ENCODE data around the gene IFT74. TPM values are rescaled to one million over a fixed set of nuclear protein-coding genes. Genes with fewer than 3 reads are reported as not detected.

The IFT74 gene
- polyA plus RNA-seq, 1 experiment, result 6.6 TPM

DNA sequence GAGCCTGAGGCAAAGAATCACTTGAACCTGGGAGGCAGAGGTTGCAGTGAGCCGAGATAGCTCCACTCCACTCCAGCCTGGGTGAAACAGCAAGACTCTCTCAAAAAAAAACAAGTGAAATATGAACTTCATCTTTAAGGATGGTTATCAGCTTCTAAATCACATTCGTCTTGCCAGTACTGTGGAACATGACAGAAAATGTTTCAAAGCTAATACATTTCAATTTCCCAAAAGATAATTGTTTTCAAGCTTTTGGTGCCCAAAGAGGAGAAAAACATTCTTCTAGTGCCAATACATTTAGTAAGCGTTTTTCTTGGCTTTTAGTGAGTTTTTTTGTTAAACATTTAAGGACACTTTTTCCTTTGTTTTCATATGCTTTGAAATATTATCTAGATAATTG, 4.4 kb upstream of the IFT74 start:
- no peak for DNase-seq (ENCODE audit: low read depth)
- CTCF ChIA-PET, result no interaction called here
- Histone ChIP-seq H3K4me3 (ENCODE audit: low read depth, low read length) (no peak overlapping the region), H3K27me3 (ENCODE audit: control insufficient read depth, insufficient read depth, low read length) (no peaks in the 10 kb centered on the region), H3K36me3 (ENCODE audit: control insufficient read depth, insufficient read depth, low read length) (no peaks in the 10 kb centered on the region)
- TF ChIP-seq CTCF (IDR thresholded peaks at IDR 0.05; ENCODE audit: insufficient read depth, low read depth, low read length), result no peak
- POLR2A ChIA-PET, result no interaction called here

DNA sequence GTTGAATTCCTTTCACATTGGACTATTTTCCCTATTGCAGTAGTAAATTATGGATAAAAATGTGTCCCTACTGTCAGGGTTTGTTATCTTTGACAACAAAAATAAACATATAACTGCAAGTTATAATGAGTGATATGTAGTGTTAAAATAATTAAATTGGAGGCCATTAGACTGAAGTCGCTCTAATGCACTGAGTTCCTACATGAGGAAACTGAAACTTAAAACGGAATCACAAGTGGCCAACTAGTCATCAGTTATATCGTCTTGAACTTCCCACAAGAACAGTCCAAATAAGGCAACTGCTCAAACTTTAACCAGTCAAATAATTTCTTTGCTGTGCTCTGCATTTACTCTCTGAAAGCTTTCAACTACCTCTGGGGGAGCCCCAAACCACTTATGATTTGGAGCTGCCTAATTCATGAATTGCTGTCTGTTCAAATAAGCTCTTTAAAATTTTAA, 2.1 kb upstream of the IFT74 start:
- DNase-seq (ENCODE audit: low read depth), result no peak
- Histone ChIP-seq H3K36me3 (ENCODE audit: control insufficient read depth, insufficient read depth, low read length) (no peaks in the 10 kb centered on the region), H3K4me3 (ENCODE audit: low read depth, low read length) (no peak overlapping the region), H3K27me3 (ENCODE audit: control insufficient read depth, insufficient read depth, low read length) (no peaks in the 10 kb centered on the region)
- ChIA-PET CTCF (interaction anchor here (1.1 kb wide), 1 partner anchor 66 kb away, joined by 3 read pairs; no protein-coding TSS in a partner anchor), POLR2A (no interaction called here)
- TF ChIP-seq CTCF (IDR thresholded peaks at IDR 0.05; ENCODE audit: insufficient read depth, low read depth, low read length), result no peak

GRCh38 chr9:26955222-26955903, 849 bp upstream of the IFT74 start:
- Histone ChIP-seq H3K27me3 (ENCODE audit: control insufficient read depth, insufficient read depth, low read length) (no peaks in the 10 kb centered on the region), H3K4me3 (ENCODE audit: low read depth, low read length) (peak overlapping the region; percentile 66), H3K36me3 (ENCODE audit: control insufficient read depth, insufficient read depth, low read length) (no peaks in the 10 kb centered on the region)
- ChIA-PET CTCF (interaction anchor here (1.0 to 1.4 kb wide), 4 partner anchors 7 to 67 kb away, joined by 3 to 5 read pairs (median 4); no protein-coding TSS in a partner anchor), POLR2A (interaction anchor here (0.6 to 1.4 kb wide), 3 partner anchors 8 to 58 kb away, joined by 4 to 8 read pairs (median 7); partner anchors contain the start of gene PLAA)
- DNase-seq (ENCODE audit: low read depth), result no peak
- no peak for TF ChIP-seq CTCF (IDR thresholded peaks at IDR 0.05; ENCODE audit: insufficient read depth, low read depth, low read length)

DNA sequence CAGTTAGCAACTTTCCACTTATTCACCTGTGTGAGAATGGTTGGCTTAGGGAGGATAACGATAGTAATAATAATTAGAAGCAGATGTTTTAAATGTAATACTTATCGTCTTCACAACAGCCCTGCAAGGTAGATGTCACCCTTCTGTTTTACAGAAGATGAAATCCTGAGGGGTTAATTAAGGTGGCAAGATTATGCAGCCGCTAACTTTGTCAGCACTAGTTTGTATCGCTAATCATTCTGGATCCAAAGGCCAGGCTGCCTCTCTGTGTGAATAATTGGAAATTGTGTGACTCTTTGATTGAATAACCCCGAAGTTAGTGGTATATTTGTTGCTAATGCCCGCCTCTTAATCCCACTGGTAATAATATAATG, 635 bp downstream of the IFT74 start:
- TF ChIP-seq CTCF (IDR thresholded peaks at IDR 0.05; ENCODE audit: insufficient read depth, low read depth, low read length), result no peak
- H3K4me3 ChIP-seq (ENCODE audit: low read depth, low read length), result peak overlapping the region; percentile 66
- ChIA-PET CTCF (interaction anchor here (1.1 kb wide), 1 partner anchor 9 kb away, joined by 3 read pairs; no protein-coding TSS in a partner anchor), POLR2A (no interaction called here)
- no peak for DNase-seq (ENCODE audit: low read depth)
- no peaks in the 10 kb centered on the region for H3K27me3 ChIP-seq (ENCODE audit: control insufficient read depth, insufficient read depth, low read length)
- no peaks in the 10 kb centered on the region for H3K36me3 ChIP-seq (ENCODE audit: control insufficient read depth, insufficient read depth, low read length)

- POLR2A ChIA-PET, result no interaction called here
- DNase-seq (ENCODE audit: low read depth), result no peak
- no peak for TF ChIP-seq CTCF (IDR thresholded peaks at IDR 0.05; ENCODE audit: insufficient read depth, low read depth, low read length)
- H3K27me3 ChIP-seq (ENCODE audit: control insufficient read depth, insufficient read depth, low read length), result no peaks in the 10 kb centered on the region
- CTCF ChIA-PET, result no interaction called here
- no peak overlapping the region for H3K4me3 ChIP-seq (ENCODE audit: low read depth, low read length)
- no peaks in the 10 kb centered on the region for H3K36me3 ChIP-seq (ENCODE audit: control insufficient read depth, insufficient read depth, low read length)
Measured at GRCh38 chr9:26971721-26972120, 15.5 kb downstream of the IFT74 start.

Data from BJ (cell line).